Thyroid gland (tissue), 4 donors: ENCODE results near the gene ZNF282. TPM values are rescaled to one million over a fixed set of nuclear protein-coding genes. Genes with fewer than 3 reads are reported as not detected.

Experiments used
- DNase-seq, 2 donors: peaks; one replicate each; pipeline ENCODE4 v3.0.0-alpha.2; 2019
- H3K27ac ChIP-seq, 3 donors: fragments of 200-600 bp; sonication (generic); 1 replicate in 2 of 3; 2 replicates in 1 of 3; pipeline ENCODE4 v1.5.1; 2016 to 2019; ENCODE audit warnings: mild to moderate bottlenecking in 1 of 3, moderate library complexity in 1 of 3
- H3K27me3 ChIP-seq: fragments of 200-600 bp; sonication (generic); one replicate; pipeline ENCODE4 v1.5.1; 2019
- H3K36me3 ChIP-seq, 2 donors: fragments of 200-600 bp; sonication (generic); one replicate each; pipeline ENCODE4 v1.5.1; 2016 to 2019
- H3K4me1 ChIP-seq, 2 donors: fragments of 200-600 bp; sonication (generic); one replicate each; pipeline ENCODE4 v1.5.1; 2017 to 2019
- H3K4me3 ChIP-seq, 3 donors: fragments of 200-600 bp; sonication (generic); replicated peaks in 1 of 3; 1 replicate in 2 of 3; 2 replicates in 1 of 3; pipeline ENCODE4 v1.5.1; 2016; ENCODE audit warnings: mild to moderate bottlenecking in 1 of 3
- H3K9me3 ChIP-seq: fragments of 200-600 bp; sonication (generic); one replicate; pipeline ENCODE4 v1.5.1; 2017
- POLR2A ChIP-seq, 2 donors: fragments of 450-650 bp; IDR thresholded peaks; one replicate each; pipeline ENCODE4 v1.6.1; 2017; ENCODE audit warnings: antibody characterized with exemption in 2 of 2, mild to moderate bottlenecking in 2 of 2, moderate library complexity in 1 of 2
- WGBS, 2 donors: methylation state at CpG; one replicate each; pipeline ENCODE4 v1.1.5; 2017; 5-methylcytosine and 5-hydroxymethylcytosine counted together
- intact Hi-C: fragments of 100-400 bp; cut with DNase I; formaldehyde crosslinking; loops from one replicate; pipeline ENCODE4 v1.15.1; 2023
- total RNA-seq, 4 donors: library from RNA; depleted of rRNA; stranded (reverse); fragments of >200 nt; gene quantifications; one replicate each; pipeline ENCODE4 v1.2.3, GENCODE V29; 2016
- TF ChIP-seq, protein P1 (sequence below), 6 experiments: fragments of 200-600 bp in 3 of 6; fragments of 450-650 bp in 3 of 6; sonication (generic) in 3 of 6; IDR thresholded peaks; one replicate each; pipeline ENCODE4 v1.5.1; 2016 to 2019; ENCODE audit warnings: antibody characterized with exemption in 6 of 6, mild to moderate bottlenecking in 2 of 6, inconsistent platforms in 1 of 6, moderate library complexity in 1 of 6

ZNF282 gene
- total RNA-seq, 4 donors from 2014 or later, result 13.8 to 28.5 (median 21.3) TPM

DNA sequence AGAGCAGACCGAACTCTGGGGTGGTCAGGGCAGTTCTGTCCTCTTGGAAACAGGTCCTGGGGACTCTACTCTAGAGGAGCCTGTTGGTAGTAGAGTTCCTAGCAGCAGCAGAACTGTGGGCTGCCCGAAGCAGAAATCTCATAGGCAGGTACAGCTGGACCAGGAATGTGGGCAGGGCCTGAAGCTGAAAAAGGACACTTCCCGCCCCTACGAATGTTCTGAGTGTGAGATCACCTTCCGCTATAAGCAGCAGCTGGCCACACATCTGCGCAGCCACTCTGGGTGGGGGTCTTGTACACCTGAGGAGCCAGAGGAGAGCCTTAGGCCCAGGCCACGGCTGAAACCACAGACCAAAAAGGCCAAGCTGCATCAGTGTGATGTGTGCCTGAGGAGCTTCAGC, 58.3 kb downstream of the ZNF282 start:
- H3K36me3 ChIP-seq, result peaks cover 28 to 48% of the 10 kb centered on the region in 2 donors
- WGBS, 2 donors, result 91 to 100% methylated on average over 3 to 4 of the region's 7 CpGs
- intact Hi-C loops, result no loop called here

DNA sequence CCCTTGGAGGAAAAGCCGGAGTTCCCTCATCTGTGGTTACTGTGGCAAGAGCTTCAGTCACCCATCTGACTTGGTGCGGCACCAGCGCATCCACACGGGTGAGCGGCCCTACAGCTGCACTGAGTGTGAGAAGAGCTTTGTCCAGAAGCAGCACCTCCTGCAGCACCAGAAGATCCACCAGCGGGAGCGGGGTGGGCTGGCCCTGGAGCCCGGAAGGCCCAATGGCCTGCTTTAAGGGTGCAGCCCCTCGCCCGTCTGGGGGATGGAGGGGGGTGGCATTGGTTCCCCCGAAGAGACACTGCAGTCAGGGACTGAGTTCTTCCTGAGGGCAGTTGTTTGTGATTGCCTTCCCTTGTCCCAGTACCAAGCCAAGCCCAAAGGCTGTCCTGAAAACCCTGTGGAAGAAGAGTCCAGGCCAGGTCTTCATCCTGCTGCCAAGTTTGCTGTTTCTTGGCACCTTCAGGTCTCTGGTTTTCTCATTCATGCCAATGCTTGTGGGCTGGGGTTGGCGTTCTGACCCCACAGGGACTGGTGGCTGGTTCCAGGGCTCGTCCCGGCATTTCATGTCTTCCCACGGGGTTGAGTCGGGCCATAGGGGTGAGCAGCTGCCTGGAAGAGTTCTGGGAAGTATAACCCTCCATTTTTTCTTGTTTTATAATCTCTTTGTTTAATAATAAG, 59.0 kb downstream of the ZNF282 start:
- intact Hi-C loops, result no loop called here
- WGBS, 2 donors, result 91 to 97% methylated on average over 6 to 15 of the region's 16 CpGs
- Histone ChIP-seq H3K4me3 (no peak overlapping the region), H3K9me3 (no peaks in the 10 kb centered on the region), H3K27me3 (no peaks in the 10 kb centered on the region), H3K36me3 (peaks cover 28 to 48% of the 10 kb centered on the region in 2 donors), H3K4me1 (no peaks in the 10 kb centered on the region), H3K27ac (no peak overlapping the region)
- DNase-seq, result no peak
- TF ChIP-seq, protein P1, sequence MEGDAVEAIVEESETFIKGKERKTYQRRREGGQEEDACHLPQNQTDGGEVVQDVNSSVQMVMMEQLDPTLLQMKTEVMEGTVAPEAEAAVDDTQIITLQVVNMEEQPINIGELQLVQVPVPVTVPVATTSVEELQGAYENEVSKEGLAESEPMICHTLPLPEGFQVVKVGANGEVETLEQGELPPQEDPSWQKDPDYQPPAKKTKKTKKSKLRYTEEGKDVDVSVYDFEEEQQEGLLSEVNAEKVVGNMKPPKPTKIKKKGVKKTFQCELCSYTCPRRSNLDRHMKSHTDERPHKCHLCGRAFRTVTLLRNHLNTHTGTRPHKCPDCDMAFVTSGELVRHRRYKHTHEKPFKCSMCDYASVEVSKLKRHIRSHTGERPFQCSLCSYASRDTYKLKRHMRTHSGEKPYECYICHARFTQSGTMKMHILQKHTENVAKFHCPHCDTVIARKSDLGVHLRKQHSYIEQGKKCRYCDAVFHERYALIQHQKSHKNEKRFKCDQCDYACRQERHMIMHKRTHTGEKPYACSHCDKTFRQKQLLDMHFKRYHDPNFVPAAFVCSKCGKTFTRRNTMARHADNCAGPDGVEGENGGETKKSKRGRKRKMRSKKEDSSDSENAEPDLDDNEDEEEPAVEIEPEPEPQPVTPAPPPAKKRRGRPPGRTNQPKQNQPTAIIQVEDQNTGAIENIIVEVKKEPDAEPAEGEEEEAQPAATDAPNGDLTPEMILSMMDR (IDR thresholded peaks at IDR 0.05), result no peak
- TF ChIP-seq POLR2A (IDR thresholded peaks at IDR 0.05), result no peak

More for the DNA sequence above, 58.3 kb downstream of the ZNF282 start:
- TF ChIP-seq, protein P1 (IDR thresholded peaks at IDR 0.05), result no peak
- TF ChIP-seq POLR2A (IDR thresholded peaks at IDR 0.05), result no peak
- H3K27me3 ChIP-seq, result no peaks in the 10 kb centered on the region
- no peak for DNase-seq
- no peaks in the 10 kb centered on the region for H3K4me1 ChIP-seq
- H3K27ac ChIP-seq, result no peak overlapping the region
- no peak overlapping the region for H3K4me3 ChIP-seq
- H3K9me3 ChIP-seq, result no peaks in the 10 kb centered on the region

DNA sequence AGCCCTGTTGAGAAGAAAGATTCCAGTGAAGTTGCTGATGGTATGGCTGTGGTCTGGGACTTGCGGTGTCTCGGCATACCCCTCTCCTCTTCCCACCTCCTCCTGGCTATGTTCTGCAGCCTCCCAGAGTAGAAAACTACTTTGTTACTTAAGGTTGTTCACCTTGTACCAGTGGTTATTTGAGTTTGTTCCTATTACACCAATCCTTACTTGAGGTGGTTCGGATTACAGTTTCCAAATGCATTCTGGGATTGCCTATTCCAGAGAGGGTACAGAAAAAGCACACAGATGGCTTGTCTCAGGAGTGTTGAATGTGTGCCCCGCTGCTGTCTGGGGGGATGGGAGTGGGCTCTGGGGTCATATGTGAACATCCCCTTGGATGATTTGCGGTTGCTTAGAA, 59.8 kb downstream of the ZNF282 start:
- TF ChIP-seq POLR2A (IDR thresholded peaks at IDR 0.05), result no peak
- TF ChIP-seq, protein P1 (IDR thresholded peaks at IDR 0.05), result no peak
- Histone ChIP-seq H3K4me3 (no peak overlapping the region), H3K9me3 (no peaks in the 10 kb centered on the region), H3K27ac (no peak overlapping the region), H3K27me3 (no peaks in the 10 kb centered on the region), H3K36me3 (peaks cover 28 to 46% of the 10 kb centered on the region in 2 donors), H3K4me1 (no peaks in the 10 kb centered on the region)
- 95% methylated on average over 5 of the region's 5 CpGs for WGBS, 2 donors
- no peak for DNase-seq
- intact Hi-C loops, result no loop called here

DNA sequence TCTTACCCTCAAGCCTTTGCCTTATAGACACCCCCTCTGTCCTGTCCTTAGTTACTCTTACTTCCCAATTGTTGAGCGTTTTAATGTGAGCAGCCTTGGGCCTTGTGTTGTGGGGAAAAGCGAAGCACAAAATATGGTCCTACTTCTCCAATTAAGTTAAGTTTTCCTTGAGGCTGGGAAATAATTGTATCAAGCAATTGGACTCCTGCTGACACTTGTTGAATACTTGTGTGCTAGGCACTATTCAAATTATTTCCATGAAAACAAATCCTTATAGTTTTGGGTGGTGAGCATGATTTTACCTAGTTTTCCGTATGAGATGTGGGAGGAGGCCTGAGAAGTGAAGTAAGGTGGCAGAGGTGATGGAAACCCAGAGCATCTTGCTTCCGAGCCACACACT, 61.2 kb downstream of the ZNF282 start:
- Histone ChIP-seq H3K9me3 (no peaks in the 10 kb centered on the region), H3K27ac (no peak overlapping the region), H3K36me3 (peaks cover 28 to 34% of the 10 kb centered on the region in 2 donors), H3K4me3 (no peak overlapping the region), H3K4me1 (peaks cover 0 to 5% of the 10 kb centered on the region in 2 donors), H3K27me3 (no peaks in the 10 kb centered on the region)
- WGBS, 2 donors, result 89 to 97% methylated on average over 4 of the region's 4 CpGs
- TF ChIP-seq, protein P1 (IDR thresholded peaks at IDR 0.05), result no peak
- TF ChIP-seq POLR2A (IDR thresholded peaks at IDR 0.05), result no peak
- intact Hi-C loops, result no loop called here
- DNase-seq, result no peak

DNA sequence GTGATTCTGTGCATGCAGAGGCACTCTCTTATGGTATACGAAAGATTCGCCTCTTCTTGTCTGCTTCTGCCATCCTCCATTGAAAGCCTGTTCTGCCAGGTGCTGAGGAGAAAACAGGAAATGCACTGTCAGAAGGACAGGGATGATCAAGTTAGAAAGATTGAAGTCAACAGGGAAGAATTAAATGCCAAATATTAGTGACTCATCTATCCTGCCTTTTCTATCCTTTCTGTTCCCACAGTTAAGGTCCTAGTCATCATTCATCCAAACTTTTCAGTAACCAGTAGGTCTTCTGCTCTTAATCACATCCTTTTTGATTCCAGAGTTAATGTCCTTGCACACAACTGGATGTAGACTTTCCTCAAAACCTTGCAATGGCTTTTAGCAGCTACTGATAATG, 61.8 kb downstream of the ZNF282 start:
- DNase-seq, result no peak
- Histone ChIP-seq H3K27me3 (no peaks in the 10 kb centered on the region), H3K9me3 (no peaks in the 10 kb centered on the region), H3K4me1 (peaks cover 0 to 5% of the 10 kb centered on the region in 2 donors), H3K4me3 (no peak overlapping the region), H3K27ac (no peak overlapping the region), H3K36me3 (peaks cover 28 to 31% of the 10 kb centered on the region in 2 donors)
- 92 to 94% methylated on average over 2 of the region's 2 CpGs for WGBS, 2 donors
- intact Hi-C loops, result no loop called here
- no peak for TF ChIP-seq POLR2A (IDR thresholded peaks at IDR 0.05)
- TF ChIP-seq, protein P1 (IDR thresholded peaks at IDR 0.05), result no peak
